DND-41 (cell line): ENCODE results near the gene NRL.

Experiments used
- ATAC-seq: fragments of 200-7000 bp; cut with Tn5 transposase; 3 replicates; pipeline ENCODE4 v1.9.1; 2021; ENCODE audit warnings: low read depth; ENCODE audit not compliant: insufficient read depth
- DNase-seq: peaks from one replicate; pipeline ENCODE4 v3.0.0-alpha.2; 2020
- H2AFZ ChIP-seq: 2 replicates; pipeline ENCODE4 v1.6.0; 2012; ENCODE audit warnings: low read depth, low read length
- H3K27ac ChIP-seq: 2 replicates; pipeline ENCODE4 v1.5.1; 2012; ENCODE audit warnings: low read length, inconsistent platforms
- H3K27me3 ChIP-seq: fragments of 200-600 bp; sonication (generic); 2 replicates; pipeline ENCODE4 v1.6.0; 2012; ENCODE audit warnings: low read length, mild to moderate bottlenecking, inconsistent platforms; ENCODE audit not compliant: insufficient read depth, poor library complexity
- H3K36me3 ChIP-seq: 2 replicates; pipeline ENCODE4 v1.5.1; 2012; ENCODE audit warnings: low read length, inconsistent platforms; ENCODE audit not compliant: insufficient read depth
- H3K4me1 ChIP-seq: 2 replicates; pipeline ENCODE4 v1.5.1; 2012; ENCODE audit warnings: mild to moderate bottlenecking, low read length; ENCODE audit not compliant: insufficient read depth
- H3K4me2 ChIP-seq: 2 replicates; pipeline ENCODE4 v1.6.0; 2012; ENCODE audit warnings: mild to moderate bottlenecking, moderate library complexity, low read length, inconsistent platforms; ENCODE audit not compliant: insufficient read depth
- H3K4me3 ChIP-seq, 2 experiments: fragments of 200-600 bp in 1 of 2; shearing (Covaris generic) in 1 of 2; 2 replicates each; pipeline ENCODE4 v1.5.1; 2012 to 2016; ENCODE audit warnings: inconsistent platforms in 2 of 2, low read length in 2 of 2, mild to moderate bottlenecking in 2 of 2, low read depth in 1 of 2, moderate library complexity in 1 of 2
- H3K79me2 ChIP-seq: 2 replicates; pipeline ENCODE4 v1.6.0; 2012; ENCODE audit warnings: low read length, inconsistent platforms; ENCODE audit not compliant: insufficient read depth
- H3K9ac ChIP-seq: 2 replicates; pipeline ENCODE4 v1.6.0; 2012; ENCODE audit warnings: low read depth, mild to moderate bottlenecking, inconsistent platforms, low read length, moderate library complexity
- H3K9me3 ChIP-seq: 2 replicates; pipeline ENCODE4 v1.5.1; 2012; ENCODE audit warnings: low read length, moderate library complexity, mild to moderate bottlenecking, inconsistent platforms; ENCODE audit not compliant: insufficient read depth, severe bottlenecking
- H4K20me1 ChIP-seq: 2 replicates; pipeline ENCODE4 v1.6.0; 2012; ENCODE audit warnings: low read length; ENCODE audit not compliant: insufficient read depth
- CTCF ChIP-seq: IDR thresholded peaks from 2 replicates; pipeline ENCODE4 v1.5.1; 2012; ENCODE audit warnings: borderline replicate concordance, low read length, moderate library complexity, mild to moderate bottlenecking; ENCODE audit not compliant: poor library complexity, severe bottlenecking; ENCODE audit errors: extremely low read depth
- EZH2 ChIP-seq: IDR thresholded peaks from 3 replicates; pipeline ENCODE4 v1.6.1; 2012; ENCODE audit warnings: borderline replicate concordance, low read depth, mild to moderate bottlenecking, moderate library complexity, low read length, inconsistent platforms; ENCODE audit not compliant: severe bottlenecking

Gene NRL

GRCh38 chr14:24114532-24115421 is at the start of gene NRL, which contains the start of gene DCAF11:
NRL (minus strand) TSS chr14:24114949; CDS start chr14:24082848, 32,101 bp downstream.
DCAF11 (plus strand) TSS chr14:24114777; CDS start chr14:24115595, 818 bp downstream.
- TF ChIP-seq CTCF: no peak
- no peak for TF ChIP-seq EZH2
- Histone ChIP-seq H3K9ac (peak within 1 kb of the TSS; percentile 76), H3K79me2 (peaks cover 22% of the 10 kb centered on the region), H4K20me1 (no peaks in the 10 kb centered on the region), H3K9me3 (no peaks in the 10 kb centered on the region), H3K4me2 (peak within 1 kb of the TSS; percentile 93), H3K36me3 (peaks cover 36% of the 10 kb centered on the region), H3K27me3 (no peaks in the 10 kb centered on the region), H3K27ac (peak within 1 kb of the TSS; percentile 100), H2AFZ (peak within 1 kb of the TSS; percentile 98), H3K4me1 (peaks cover 23% of the 10 kb centered on the region), H3K4me3 (peak within 1 kb of the TSS; percentile 28 to 63)
- DNase-seq (peak; percentile 99), ATAC-seq (peak; percentile 87)

GRCh38 chr14:24162093-24162492 is 47.3 kb upstream of the NRL start:
- peak overlapping the region; percentile 78 for H3K27ac ChIP-seq
- H4K20me1 ChIP-seq: no peaks in the 10 kb centered on the region
- no peaks in the 10 kb centered on the region for H3K9me3 ChIP-seq
- DNase-seq (no peak), ATAC-seq (no peak)
- H2AFZ ChIP-seq: peak overlapping the region; percentile 65; the same call in 1 of the 2 replicates
- peak overlapping the region; percentile 24 to 61; a peak in 3 of 4 replicates for H3K4me3 ChIP-seq
- H3K36me3 ChIP-seq: peaks cover 70% of the 10 kb centered on the region
- H3K4me2 ChIP-seq: peak overlapping the region; percentile 79
- peaks cover 23% of the 10 kb centered on the region for H3K4me1 ChIP-seq
- H3K9ac ChIP-seq: peak overlapping the region; percentile 61
- no peaks in the 10 kb centered on the region for H3K27me3 ChIP-seq
- TF ChIP-seq EZH2: no peak
- no peak for TF ChIP-seq CTCF
- H3K79me2 ChIP-seq: peaks cover 9% of the 10 kb centered on the region

GRCh38 chr14:24160850-24161804 is 46.4 kb upstream of the NRL start, which contains the start of gene IRF9:
IRF9 (plus strand) TSS chr14:24161265; CDS start chr14:24162145, 880 bp downstream.
- Histone ChIP-seq H3K36me3 (peaks cover 77% of the 10 kb centered on the region), H3K27ac (peak within 1 kb of the TSS; percentile 78), H3K9me3 (no peaks in the 10 kb centered on the region), H3K79me2 (peaks cover 9% of the 10 kb centered on the region), H2AFZ (peak within 1 kb of the TSS; percentile 65), H3K27me3 (no peaks in the 10 kb centered on the region), H3K4me1 (peaks cover 23% of the 10 kb centered on the region), H4K20me1 (no peaks in the 10 kb centered on the region), H3K9ac (peak within 1 kb of the TSS; percentile 61), H3K4me3 (peak within 1 kb of the TSS; percentile 24 to 61; a peak in 3 of 4 replicates), H3K4me2 (peak within 1 kb of the TSS; percentile 79)
- ATAC-seq (peak; percentile 91), DNase-seq (peak; percentile 98)
- TF ChIP-seq CTCF (peak; percentile 100), EZH2 (no peak)
